ENCODE results near the gene MOV10L1. TPM values are rescaled to one million over a fixed set of nuclear protein-coding genes. Genes with fewer than 3 reads are reported as not detected.

MOV10L1 gene
- total RNA-seq, 1 experiment from 2014 or later = not detected

GRCh38 chr22:50071432-50072166 is 18.2 kb upstream of the MOV10L1 start:
- no peak overlapping the region for H3K4me3 ChIP-seq

GRCh38 chr22:50072167-50072555 is 17.6 kb upstream of the MOV10L1 start:
- H3K27me3 ChIP-seq = no peaks in the 10 kb centered on the region
- H3K36me3 ChIP-seq = no peaks in the 10 kb centered on the region
- no peak overlapping the region for H3K4me3 ChIP-seq
- no peaks in the 10 kb centered on the region for H3K9me3 ChIP-seq
- no peak for DNase-seq

More at GRCh38 chr22:50071432-50072166, 18.2 kb upstream of the MOV10L1 start:
- Histone ChIP-seq H3K9me3 (no peaks in the 10 kb centered on the region), H3K36me3 (no peaks in the 10 kb centered on the region), H3K27me3 (no peaks in the 10 kb centered on the region)
- no peak for DNase-seq

GRCh38 chr22:50072714-50073538 is 16.9 kb upstream of the MOV10L1 start:
- Histone ChIP-seq H3K36me3 (no peaks in the 10 kb centered on the region), H3K9me3 (no peaks in the 10 kb centered on the region), H3K4me3 (no peak overlapping the region), H3K27me3 (no peaks in the 10 kb centered on the region)
- DNase-seq = no peak

GRCh38 chr22:50074056-50074455 is 15.8 kb upstream of the MOV10L1 start:
- Histone ChIP-seq H3K27me3 (no peaks in the 10 kb centered on the region), H3K9me3 (no peaks in the 10 kb centered on the region), H3K4me3 (no peak overlapping the region), H3K36me3 (no peaks in the 10 kb centered on the region)
- no peak for DNase-seq

- no peak for DNase-seq
- H3K27me3 ChIP-seq = no peaks in the 10 kb centered on the region
- no peaks in the 10 kb centered on the region for H3K36me3 ChIP-seq
- no peak overlapping the region for H3K4me3 ChIP-seq
- no peaks in the 10 kb centered on the region for H3K9me3 ChIP-seq
Observed at GRCh38 chr22:50074551-50075530, 15.0 kb upstream of the MOV10L1 start.

GRCh38 chr22:50076646-50077535 is 12.9 kb upstream of the MOV10L1 start:
- Histone ChIP-seq H3K27me3 (no peaks in the 10 kb centered on the region), H3K4me3 (no peak overlapping the region), H3K9me3 (no peaks in the 10 kb centered on the region), H3K36me3 (no peaks in the 10 kb centered on the region)
- DNase-seq = no peak

- DNase-seq = no peak
- H3K27me3 ChIP-seq = no peaks in the 10 kb centered on the region
- H3K4me3 ChIP-seq = no peak overlapping the region
- no peaks in the 10 kb centered on the region for H3K9me3 ChIP-seq
- H3K36me3 ChIP-seq = no peaks in the 10 kb centered on the region
Observed at GRCh38 chr22:50078246-50078645, 11.6 kb upstream of the MOV10L1 start.

GRCh38 chr22:50078761-50079160 is 11.0 kb upstream of the MOV10L1 start:
- Histone ChIP-seq H3K9me3 (no peaks in the 10 kb centered on the region), H3K36me3 (no peaks in the 10 kb centered on the region)
- DNase-seq = no peak

GRCh38 chr22:50080077-50080465 is 9.7 kb upstream of the MOV10L1 start:
- no peak for DNase-seq
- Histone ChIP-seq H3K27me3 (no peaks in the 10 kb centered on the region), H3K9me3 (no peaks in the 10 kb centered on the region), H3K36me3 (no peaks in the 10 kb centered on the region), H3K4me3 (no peak overlapping the region)

More at GRCh38 chr22:50078761-50079160, 11.0 kb upstream of the MOV10L1 start:
- H3K4me3 ChIP-seq = no peak overlapping the region
- no peaks in the 10 kb centered on the region for H3K27me3 ChIP-seq

- Histone ChIP-seq H3K27me3 (no peaks in the 10 kb centered on the region), H3K4me3 (no peak overlapping the region), H3K9me3 (no peaks in the 10 kb centered on the region), H3K36me3 (no peaks in the 10 kb centered on the region)
- no peak for DNase-seq
Observed at GRCh38 chr22:50081426-50082196, 8.2 kb upstream of the MOV10L1 start.

GRCh38 chr22:50082197-50082715 is 7.5 kb upstream of the MOV10L1 start:
- Histone ChIP-seq H3K36me3 (no peaks in the 10 kb centered on the region), H3K27me3 (no peaks in the 10 kb centered on the region), H3K4me3 (no peak overlapping the region), H3K9me3 (no peaks in the 10 kb centered on the region)
- DNase-seq = no peak

GRCh38 chr22:50082961-50083461 is 6.8 kb upstream of the MOV10L1 start:
- Histone ChIP-seq H3K36me3 (no peaks in the 10 kb centered on the region), H3K27me3 (no peaks in the 10 kb centered on the region), H3K4me3 (no peak overlapping the region), H3K9me3 (no peaks in the 10 kb centered on the region)
- no peak for DNase-seq

- Histone ChIP-seq H3K36me3 (no peaks in the 10 kb centered on the region), H3K4me3 (no peak overlapping the region), H3K27me3 (no peaks in the 10 kb centered on the region), H3K9me3 (no peaks in the 10 kb centered on the region)
- DNase-seq = no peak
Observed at GRCh38 chr22:50083462-50084079, 6.2 kb upstream of the MOV10L1 start.

- H3K36me3 ChIP-seq = no peaks in the 10 kb centered on the region
- no peaks in the 10 kb centered on the region for H3K9me3 ChIP-seq
- no peak for DNase-seq
- H3K27me3 ChIP-seq = no peaks in the 10 kb centered on the region
- H3K4me3 ChIP-seq = no peak overlapping the region
Observed at GRCh38 chr22:50084080-50084477, 5.7 kb upstream of the MOV10L1 start.

Data from MG63 (cell line).